ENCODE results near the gene KRT80.

DNA sequence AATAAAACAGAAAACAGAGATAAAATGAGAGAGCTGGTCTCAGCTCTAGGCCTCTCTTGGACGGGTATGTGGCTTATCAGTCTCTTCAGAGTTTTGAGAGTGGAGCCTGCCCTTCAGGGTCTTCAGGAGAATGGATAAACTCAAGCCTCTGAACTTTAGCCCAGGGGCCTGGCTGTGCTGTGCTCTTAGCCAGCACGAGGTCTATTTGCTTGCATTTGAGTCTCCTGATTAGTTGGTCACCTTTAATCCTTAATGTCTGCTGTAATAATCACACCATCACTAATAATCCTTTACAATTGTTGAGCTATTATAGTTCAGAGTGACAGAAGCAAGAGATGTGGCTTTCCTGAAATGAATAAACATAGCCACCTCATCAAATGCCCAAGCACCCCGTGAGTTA lies 24.3 kb downstream of the KRT80 start:
- no peak for TF ChIP-seq EZH2 (IDR thresholded peaks at IDR 0.05; ENCODE audit: borderline replicate concordance, low read length)
- TF ChIP-seq, protein P1, sequence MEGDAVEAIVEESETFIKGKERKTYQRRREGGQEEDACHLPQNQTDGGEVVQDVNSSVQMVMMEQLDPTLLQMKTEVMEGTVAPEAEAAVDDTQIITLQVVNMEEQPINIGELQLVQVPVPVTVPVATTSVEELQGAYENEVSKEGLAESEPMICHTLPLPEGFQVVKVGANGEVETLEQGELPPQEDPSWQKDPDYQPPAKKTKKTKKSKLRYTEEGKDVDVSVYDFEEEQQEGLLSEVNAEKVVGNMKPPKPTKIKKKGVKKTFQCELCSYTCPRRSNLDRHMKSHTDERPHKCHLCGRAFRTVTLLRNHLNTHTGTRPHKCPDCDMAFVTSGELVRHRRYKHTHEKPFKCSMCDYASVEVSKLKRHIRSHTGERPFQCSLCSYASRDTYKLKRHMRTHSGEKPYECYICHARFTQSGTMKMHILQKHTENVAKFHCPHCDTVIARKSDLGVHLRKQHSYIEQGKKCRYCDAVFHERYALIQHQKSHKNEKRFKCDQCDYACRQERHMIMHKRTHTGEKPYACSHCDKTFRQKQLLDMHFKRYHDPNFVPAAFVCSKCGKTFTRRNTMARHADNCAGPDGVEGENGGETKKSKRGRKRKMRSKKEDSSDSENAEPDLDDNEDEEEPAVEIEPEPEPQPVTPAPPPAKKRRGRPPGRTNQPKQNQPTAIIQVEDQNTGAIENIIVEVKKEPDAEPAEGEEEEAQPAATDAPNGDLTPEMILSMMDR (conservative IDR thresholded peaks at IDR 0.05 in 1 of 2, IDR thresholded peaks at IDR 0.05 in 1 of 2; ENCODE audit: extremely low read depth in 1 of 2, insufficient read depth in 1 of 2, low read depth in 1 of 2, low read length in 2 of 2), result no peak

Measured in mammary epithelial cell (primary cell).